ENCODE measurements around the gene RASSF5. TPM values are rescaled to one million over a fixed set of nuclear protein-coding genes. Genes with fewer than 3 reads are reported as not detected.
A peak's percentile ranks its signal among the peaks of the same experiment; 100 is the strongest.

RASSF5 gene
- total and polyA plus RNA-seq, 2 of the 13 experiments (the other 11 are each of a cell fraction or from before 2014, with no cell fraction given): 0.18 to 0.40 TPM

- no peak for TF ChIP-seq STAT5B (CRISPR knock-in tag; IDR thresholded peaks at IDR 0.05)
Observed at GRCh38 chr1:206502403-206502802, 4.9 kb upstream of the RASSF5 start (continued).

- WGBS (ENCODE audit: low lambda C conversion rate): 67% methylated on average over 1 of the region's 1 CpG
- H3K79me2 ChIP-seq (ENCODE audit: insufficient read depth, low read length): no peaks in the 10 kb centered on the region
- no peak for FAIRE-seq
- ChIA-PET CTCF (ENCODE audit: low intra/inter-chr PET ratio, low total read pairs) (no interaction called here), POLR2A (no interaction called here)
- no peaks in the 10 kb centered on the region for H3K36me3 ChIP-seq (replicated peaks in 1 of 2; ENCODE audit: control insufficient read depth in 1 of 2, insufficient read depth in 2 of 2, low read length in 2 of 2)
- DNase-seq (ENCODE audit: low spot score): no peak
- no peak overlapping the region for H3K4me3 ChIP-seq (replicated peaks in 1 of 3; ENCODE audit: insufficient read depth in 1 of 3, low read depth in 2 of 3, low read length in 3 of 3)
- H4K20me1 ChIP-seq (ENCODE audit: insufficient read depth, low read length): no peaks in the 10 kb centered on the region
- H2AFZ ChIP-seq (ENCODE audit: low read length): no peak overlapping the region
- no peaks in the 10 kb centered on the region for H3K9me3 ChIP-seq (ENCODE audit: low read length)
- H3K4me1 ChIP-seq (ENCODE audit: insufficient read depth, low read length): peaks cover 22% of the 10 kb centered on the region
- H3K27ac ChIP-seq (ENCODE audit: extremely low read length, insufficient read depth, low read length): no peak overlapping the region
- peaks cover 0 to 3% of the 10 kb centered on the region in 2 experiments; a peak in 1 of 5 replicates for H3K27me3 ChIP-seq (ENCODE audit: control insufficient read depth in 1 of 2, insufficient read depth in 2 of 2, low read length in 2 of 2)
- no TSS peak for BruUV-seq (replicated peaks)
- H3K4me2 ChIP-seq (ENCODE audit: low read depth, low read length): no peak overlapping the region
- intact Hi-C loops (cut with micrococcal nuclease; ENCODE audit: unreplicated experiment): no loop called here
- in situ Hi-C loops (cut with HindIII; ENCODE audit: extremely low pct_ligation_motif_present, low pct_unique_long_range_greater_than_20kb): no loop called here
- ATAC-seq: no peak
- H3K9ac ChIP-seq (ENCODE audit: insufficient read depth, low read depth, low read length): no peak overlapping the region
- no peak for TF ChIP-seq E2F1 (CRISPR knock-in tag; IDR thresholded peaks at IDR 0.05)
- no peak for TF ChIP-seq NAIF1 (CRISPR knock-in tag; IDR thresholded peaks at IDR 0.05; ENCODE audit: borderline replicate concordance)
- TF ChIP-seq RCOR2 (CRISPR knock-in tag; IDR thresholded peaks at IDR 0.05): no peak
Observed at GRCh38 chr1:206502812-206503211, 4.5 kb upstream of the RASSF5 start.

- DNase-seq (ENCODE audit: low spot score) (peak; percentile 15), ATAC-seq (no peak), FAIRE-seq (no peak)
- ChIA-PET CTCF (ENCODE audit: low intra/inter-chr PET ratio, low total read pairs) (no interaction called here), POLR2A (no interaction called here)
- no TSS peak for BruUV-seq (replicated peaks)
- no peak overlapping the region for H3K9ac ChIP-seq (ENCODE audit: insufficient read depth, low read depth, low read length)
- H3K4me3 ChIP-seq (replicated peaks in 1 of 3; ENCODE audit: insufficient read depth in 1 of 3, low read depth in 2 of 3, low read length in 3 of 3): no peak overlapping the region
- H3K27ac ChIP-seq (ENCODE audit: extremely low read length, insufficient read depth, low read length): no peak overlapping the region
- peaks cover 0 to 12% of the 10 kb centered on the region in 2 experiments; a peak in 2 of 5 replicates for H3K27me3 ChIP-seq (ENCODE audit: control insufficient read depth in 1 of 2, insufficient read depth in 2 of 2, low read length in 2 of 2)
- intact Hi-C loops (cut with micrococcal nuclease; ENCODE audit: unreplicated experiment) (no loop called here), in situ Hi-C loops (cut with HindIII; ENCODE audit: extremely low pct_ligation_motif_present, low pct_unique_long_range_greater_than_20kb) (no loop called here)
- peaks cover 32% of the 10 kb centered on the region for H3K4me1 ChIP-seq (ENCODE audit: insufficient read depth, low read length)
- H4K20me1 ChIP-seq (ENCODE audit: insufficient read depth, low read length): no peaks in the 10 kb centered on the region
- 0 out of 2 replicates have a peak overlapping the region, but pooled peaks have one; percentile 13 for H3K4me2 ChIP-seq (ENCODE audit: low read depth, low read length)
- WGBS (ENCODE audit: low lambda C conversion rate): 17% methylated on average over 7 of the region's 8 CpGs
- no peaks in the 10 kb centered on the region for H3K79me2 ChIP-seq (ENCODE audit: insufficient read depth, low read length)
- no peak overlapping the region for H2AFZ ChIP-seq (ENCODE audit: low read length)
- no peak for TF ChIP-seq NR2F6 (IDR thresholded peaks at IDR 0.05)
- TF ChIP-seq NR2F6 (CRISPR knock-in tag; IDR thresholded peaks at IDR 0.05): no peak
- peak; percentile 95 for TF ChIP-seq ZNF12 (CRISPR knock-in tag; IDR thresholded peaks at IDR 0.05)
- no peaks in the 10 kb centered on the region for H3K36me3 ChIP-seq (replicated peaks in 1 of 2; ENCODE audit: control insufficient read depth in 1 of 2, insufficient read depth in 2 of 2, low read length in 2 of 2)
- H3K9me3 ChIP-seq (ENCODE audit: low read length): no peaks in the 10 kb centered on the region
Observed at GRCh38 chr1:206503591-206504362, 3.6 kb upstream of the RASSF5 start.
